ENCODE data around the gene UNC80.

UNC80 gene

DNA sequence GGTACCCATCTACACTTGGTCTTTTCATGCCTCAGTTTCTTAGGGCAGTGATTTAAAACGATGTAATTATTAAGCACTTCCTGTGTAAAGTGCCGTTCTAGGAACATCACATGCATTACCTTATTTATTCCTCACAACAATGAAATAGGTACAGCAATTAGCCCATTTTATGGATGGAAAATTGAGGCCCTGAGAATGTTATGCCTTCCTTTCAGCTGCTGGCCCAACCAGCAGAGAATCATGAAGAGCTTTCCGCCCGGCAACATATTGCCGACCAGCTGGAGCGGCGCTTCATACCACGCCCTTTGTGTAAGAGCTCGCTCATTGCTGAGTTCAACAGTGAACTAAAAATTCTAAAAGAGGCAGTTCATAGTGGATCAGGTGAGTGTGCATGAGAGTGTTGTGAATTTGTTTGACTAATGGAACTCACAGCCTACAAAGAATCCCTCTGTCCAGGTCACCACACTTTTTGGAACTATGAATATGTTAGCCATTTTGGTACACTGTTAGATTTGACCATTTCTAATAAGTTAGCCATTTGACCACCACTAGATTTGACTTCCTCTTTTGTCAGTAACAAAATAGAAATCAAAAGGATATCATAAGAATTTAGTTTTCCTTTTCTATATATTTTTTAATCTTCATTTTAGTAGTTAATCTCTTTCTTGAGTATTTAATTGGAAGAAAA lies 205.2 kb downstream of the UNC80 start:
- POLR2A ChIA-PET, result no interaction called here
- DNase-seq (ENCODE audit: extremely low spot score), result no peak
- CTCF ChIA-PET, result interaction anchor here (1.1 kb wide), 1 partner anchor 222 kb away, joined by 4 read pairs; no protein-coding TSS in a partner anchor
- TF ChIP-seq, protein P1, sequence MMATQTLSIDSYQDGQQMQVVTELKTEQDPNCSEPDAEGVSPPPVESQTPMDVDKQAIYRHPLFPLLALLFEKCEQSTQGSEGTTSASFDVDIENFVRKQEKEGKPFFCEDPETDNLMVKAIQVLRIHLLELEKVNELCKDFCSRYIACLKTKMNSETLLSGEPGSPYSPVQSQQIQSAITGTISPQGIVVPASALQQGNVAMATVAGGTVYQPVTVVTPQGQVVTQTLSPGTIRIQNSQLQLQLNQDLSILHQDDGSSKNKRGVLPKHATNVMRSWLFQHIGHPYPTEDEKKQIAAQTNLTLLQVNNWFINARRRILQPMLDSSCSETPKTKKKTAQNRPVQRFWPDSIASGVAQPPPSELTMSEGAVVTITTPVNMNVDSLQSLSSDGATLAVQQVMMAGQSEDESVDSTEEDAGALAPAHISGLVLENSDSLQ (IDR thresholded peaks at IDR 0.05), result no peak
- TF ChIP-seq FOXM1 (IDR thresholded peaks at IDR 0.05; ENCODE audit: borderline replicate concordance) (no peak), SUZ12 (IDR thresholded peaks at IDR 0.05) (no peak), BHLHE40 (IDR thresholded peaks at IDR 0.05; ENCODE audit: borderline replicate concordance) (no peak)

DNA sequence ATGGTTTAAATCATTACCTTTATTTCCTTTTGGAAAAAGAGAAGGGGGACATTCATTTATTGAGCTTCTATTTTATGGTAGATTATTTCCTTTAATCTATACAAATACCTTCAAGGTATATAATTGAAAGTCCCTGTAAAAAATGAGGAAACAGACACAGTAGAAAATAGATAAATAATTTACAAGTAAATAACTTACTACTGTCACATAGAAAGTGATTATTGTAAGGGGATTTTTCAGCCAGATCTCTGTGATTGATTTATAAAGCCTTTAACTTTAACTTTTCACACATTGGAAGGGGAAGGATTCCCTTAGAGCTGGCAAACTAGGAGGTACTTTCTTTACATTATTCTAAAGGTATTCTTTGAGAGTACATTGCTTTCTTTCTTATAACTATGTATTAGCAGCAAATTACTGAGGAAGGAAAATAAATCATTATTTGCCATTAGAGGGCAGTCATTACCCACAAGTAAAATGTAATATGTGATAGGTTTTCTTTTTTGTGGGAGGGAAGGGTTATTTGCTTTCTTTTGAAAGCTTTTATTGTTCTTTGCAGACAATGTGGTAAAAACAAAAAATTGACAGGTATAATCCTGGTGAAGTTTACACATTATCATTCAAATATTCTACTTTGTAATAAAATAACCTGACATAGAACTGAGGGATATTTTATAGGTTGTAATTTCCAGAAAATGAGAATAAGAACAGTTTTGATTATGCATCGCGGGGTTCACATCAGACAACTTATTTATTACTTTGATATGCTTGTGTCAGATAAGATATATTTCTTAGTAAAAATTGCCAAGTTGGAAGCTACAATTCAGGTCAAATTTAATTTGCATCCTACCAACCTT lies 206.0 kb downstream of the UNC80 start:
- POLR2A ChIA-PET, result no interaction called here
- CTCF ChIA-PET, result interaction anchor here (0.6 to 1.3 kb wide), 6 partner anchors 9 to 553 kb away, joined by 3 to 4 read pairs (median 4); no protein-coding TSS in a partner anchor
- DNase-seq (ENCODE audit: extremely low spot score), result no peak
- no peak for TF ChIP-seq SUZ12 (IDR thresholded peaks at IDR 0.05)
- no peak for TF ChIP-seq LEF1 (IDR thresholded peaks at IDR 0.05; ENCODE audit: borderline replicate concordance)

DNA sequence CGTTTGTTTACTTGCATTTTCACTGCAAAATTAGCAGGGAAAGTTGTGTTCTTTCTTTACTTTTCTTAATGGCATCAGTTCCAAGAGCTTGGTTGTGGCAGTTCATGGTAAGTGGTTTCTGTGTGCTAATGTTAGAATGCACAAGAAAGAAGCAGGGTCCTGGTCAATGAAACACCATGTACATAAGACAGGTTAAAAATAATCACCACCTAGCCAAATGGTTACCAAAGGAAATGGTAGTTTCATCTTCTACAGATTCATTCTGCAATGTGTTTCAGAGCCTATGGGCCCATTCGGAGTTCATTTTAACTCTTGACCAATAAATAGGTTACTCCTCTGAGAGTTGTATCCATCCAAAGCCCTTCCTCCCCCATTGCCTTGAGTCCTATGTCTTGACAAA lies 212.7 kb downstream of the UNC80 start:
- TF ChIP-seq ARNT (IDR thresholded peaks at IDR 0.05) (no peak), BHLHE40 (IDR thresholded peaks at IDR 0.05; ENCODE audit: borderline replicate concordance) (no peak), FOXK2 (IDR thresholded peaks at IDR 0.05) (no peak), CTBP1 (IDR thresholded peaks at IDR 0.05; ENCODE audit: borderline replicate concordance) (no peak), FOXA1 (IDR thresholded peaks at IDR 0.05) (no peak), FOXM1 (IDR thresholded peaks at IDR 0.05; ENCODE audit: borderline replicate concordance) (no peak), ZNF384 (IDR thresholded peaks at IDR 0.05) (no peak), HDGF (IDR thresholded peaks at IDR 0.05; ENCODE audit: borderline replicate concordance) (no peak)
- TF ChIP-seq, protein P1 (IDR thresholded peaks at IDR 0.05), result no peak
- ChIA-PET POLR2A (no interaction called here), CTCF (no interaction called here)
- no peak for DNase-seq (ENCODE audit: extremely low spot score)

DNA sequence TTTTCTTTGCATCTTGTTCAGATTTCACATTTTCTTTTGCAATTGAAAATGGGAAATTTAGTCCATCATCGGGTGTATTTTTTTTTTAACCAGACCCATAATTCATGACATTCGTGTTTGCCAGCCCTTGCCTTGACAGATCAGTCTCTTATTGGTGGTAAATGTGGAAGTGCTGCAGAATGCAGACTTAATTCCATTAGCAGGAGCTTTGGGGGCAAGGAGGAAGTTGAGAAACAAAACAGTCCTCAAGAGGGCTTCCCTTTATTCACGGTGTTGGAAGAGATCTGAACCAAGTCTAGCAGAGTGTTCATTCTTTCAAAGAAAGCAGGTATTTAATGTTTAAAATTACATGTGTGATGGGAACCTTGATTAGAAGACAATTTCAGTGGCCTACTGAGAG lies 214.2 kb downstream of the UNC80 start:
- DNase-seq (ENCODE audit: extremely low spot score), result no peak
- ChIA-PET CTCF (no interaction called here), POLR2A (no interaction called here)

DNA sequence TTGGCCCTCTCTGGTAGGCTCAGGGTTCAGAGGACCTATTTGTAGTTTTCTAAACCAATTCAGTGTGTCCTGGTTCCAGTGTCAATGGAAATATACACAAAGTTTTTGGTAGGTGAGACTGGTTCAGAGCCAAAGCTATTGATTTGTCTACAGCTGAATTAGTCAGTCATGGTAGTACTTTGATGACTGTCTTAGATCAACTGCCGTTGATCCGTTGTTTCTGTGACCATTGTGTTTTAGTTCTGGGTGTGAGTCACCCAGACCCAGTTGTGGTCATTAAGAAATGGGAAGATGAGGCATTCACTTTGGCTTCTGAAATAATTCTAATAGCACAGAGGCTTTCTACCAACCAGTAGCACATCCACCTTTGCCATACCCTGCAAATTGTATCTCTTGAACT lies 214.8 kb downstream of the UNC80 start:
- CTCF ChIA-PET, result interaction anchor here (0.6 kb wide), 1 partner anchor 9 kb away, joined by 3 read pairs; no protein-coding TSS in a partner anchor
- TF ChIP-seq SUZ12 (IDR thresholded peaks at IDR 0.05) (no peak), CTBP1 (IDR thresholded peaks at IDR 0.05; ENCODE audit: borderline replicate concordance) (no peak), NFRKB (IDR thresholded peaks at IDR 0.05) (no peak)
- POLR2A ChIA-PET, result no interaction called here
- no peak for DNase-seq (ENCODE audit: extremely low spot score)

More for the DNA sequence above, 214.2 kb downstream of the UNC80 start:
- no peak for TF ChIP-seq HDGF (IDR thresholded peaks at IDR 0.05; ENCODE audit: borderline replicate concordance)
- TF ChIP-seq LEF1 (IDR thresholded peaks at IDR 0.05; ENCODE audit: borderline replicate concordance), result no peak

DNA sequence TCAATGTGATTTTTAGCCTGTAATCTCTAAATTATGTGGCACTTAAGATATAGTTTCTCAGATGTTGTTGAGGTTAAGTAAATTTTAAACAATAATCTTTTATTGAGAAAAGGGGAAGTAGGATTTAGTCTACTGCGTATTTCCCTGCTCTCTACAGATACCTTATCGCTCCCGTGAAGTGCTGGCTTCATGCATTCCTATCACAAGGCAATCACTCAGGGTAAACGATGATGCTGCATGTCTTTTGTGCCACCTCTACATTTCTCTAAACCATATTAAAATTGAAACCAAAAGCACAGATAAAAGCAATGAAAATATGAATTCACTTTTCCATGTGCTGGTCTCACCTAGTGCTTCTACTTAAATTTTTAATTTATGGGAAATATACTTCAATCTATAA lies 216.4 kb downstream of the UNC80 start:
- CTCF ChIA-PET, result no interaction called here
- POLR2A ChIA-PET, result no interaction called here
- no peak for DNase-seq (ENCODE audit: extremely low spot score)
- no peak for TF ChIP-seq FOXA1 (IDR thresholded peaks at IDR 0.05)
- no peak for TF ChIP-seq ELF4 (IDR thresholded peaks at IDR 0.05)
- no peak for TF ChIP-seq CTBP1 (IDR thresholded peaks at IDR 0.05; ENCODE audit: borderline replicate concordance)
- no peak for TF ChIP-seq HDGF (IDR thresholded peaks at IDR 0.05; ENCODE audit: borderline replicate concordance)
- TF ChIP-seq LEF1 (IDR thresholded peaks at IDR 0.05; ENCODE audit: borderline replicate concordance), result no peak
- no peak for TF ChIP-seq ARNT (IDR thresholded peaks at IDR 0.05)
- no peak for TF ChIP-seq TARDBP (IDR thresholded peaks at IDR 0.05)
- TF ChIP-seq SP1 (IDR thresholded peaks at IDR 0.05), result no peak
- no peak for TF ChIP-seq FOXM1 (IDR thresholded peaks at IDR 0.05; ENCODE audit: borderline replicate concordance)
- TF ChIP-seq, protein P1 (IDR thresholded peaks at IDR 0.05), result no peak
- no peak for TF ChIP-seq L3MBTL2 (conservative IDR thresholded peaks at IDR 0.05)
- TF ChIP-seq BHLHE40 (IDR thresholded peaks at IDR 0.05; ENCODE audit: borderline replicate concordance), result no peak
- no peak for TF ChIP-seq FOXK2 (IDR thresholded peaks at IDR 0.05)
- TF ChIP-seq SUZ12 (IDR thresholded peaks at IDR 0.05), result no peak
- TF ChIP-seq NFRKB (IDR thresholded peaks at IDR 0.05), result no peak
- TF ChIP-seq ZNF384 (IDR thresholded peaks at IDR 0.05), result no peak

DNA sequence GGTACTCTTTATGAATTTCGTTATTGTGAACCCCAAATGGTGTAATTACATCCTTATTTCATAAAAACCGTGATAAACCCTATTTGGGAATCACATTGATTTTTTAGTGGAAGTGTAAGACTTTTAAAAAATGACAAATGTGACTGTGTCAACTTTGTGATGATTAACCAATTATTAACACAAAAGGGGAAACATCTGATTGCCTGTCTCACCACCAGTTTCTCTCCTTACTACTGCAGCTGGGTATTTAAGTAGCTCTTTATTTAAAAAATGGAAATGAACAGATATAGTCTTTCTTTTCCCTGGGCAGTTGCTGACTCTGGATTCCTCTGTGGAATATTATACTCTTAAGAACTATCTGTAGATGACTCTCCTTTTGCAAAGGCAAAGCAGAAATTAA lies 219.2 kb downstream of the UNC80 start:
- TF ChIP-seq SUZ12 (IDR thresholded peaks at IDR 0.05) (no peak), TARDBP (IDR thresholded peaks at IDR 0.05) (no peak), L3MBTL2 (conservative IDR thresholded peaks at IDR 0.05) (no peak), BHLHE40 (IDR thresholded peaks at IDR 0.05; ENCODE audit: borderline replicate concordance) (no peak), ARNT (IDR thresholded peaks at IDR 0.05) (no peak)
- TF ChIP-seq, protein P1 (IDR thresholded peaks at IDR 0.05), result no peak
- CTCF ChIA-PET, result interaction anchor here (0.6 kb wide), 1 partner anchor 53 kb away, joined by 3 read pairs; no protein-coding TSS in a partner anchor
- POLR2A ChIA-PET, result no interaction called here
- DNase-seq (ENCODE audit: extremely low spot score), result no peak

Measured in HEK293T (cell line).